HEK293 (cell line): ENCODE data around the gene CHCHD10.

Source experiments
- CTCF ChIA-PET: fragments of 350-600 bp; formaldehyde crosslinking; extraction: SDS; loops from one replicate; lab custom pipeline; 2021; ENCODE audit warnings: antibody characterized with exemption; lab: Yijun Ruan, JAX
- POLR2A ChIA-PET: fragments of 300-600 bp; formaldehyde crosslinking; extraction: SDS; loops from one replicate; lab custom pipeline; 2020; ENCODE audit warnings: antibody characterized with exemption, inconsistent platforms; lab: Yijun Ruan, JAX
- H3K27ac ChIP-seq: fragments of 200-500 bp; sonication (Bioruptor generic); 2 replicates; pipeline ENCODE4 v1.5.1; 2014; ENCODE audit warnings: low read depth, low read length, control low read depth, inconsistent platforms; ENCODE audit errors: extremely low read depth
- H3K36me3 ChIP-seq, 2 experiments: fragments of 200-500 bp in 1 of 2; sonication (Bioruptor generic) in 1 of 2; 1 replicate in 1 of 2; 2 replicates in 1 of 2; pipeline ENCODE4 v1.5.1; 2014 to 2017; ENCODE audit warnings: inconsistent platforms in 2 of 2, low read length in 2 of 2; ENCODE audit not compliant: control insufficient read depth in 2 of 2, insufficient read depth in 1 of 2
- H3K4me1 ChIP-seq: fragments of 200-500 bp; sonication (Bioruptor generic); 2 replicates; pipeline ENCODE4 v1.5.1; 2014; ENCODE audit warnings: mild to moderate bottlenecking, low read length, inconsistent platforms; ENCODE audit not compliant: control insufficient read depth, insufficient read depth
- H3K4me3 ChIP-seq: 2 replicates; pipeline ENCODE4 v1.5.1; 2011; ENCODE audit warnings: low read depth, mild to moderate bottlenecking, control low read depth, low read length, moderate library complexity
- H3K9me3 ChIP-seq: fragments of 200-500 bp; sonication (Bioruptor generic); 2 replicates; pipeline ENCODE4 v1.5.1; 2014; ENCODE audit warnings: low read depth, low read length, inconsistent platforms; ENCODE audit not compliant: control insufficient read depth, insufficient read depth
- BCL11A ChIP-seq: fragments of 450-650 bp; formaldehyde crosslinking; IDR thresholded peaks from 2 replicates; pipeline ENCODE4 v1.5.1; 2016; ENCODE audit warnings: low read depth, missing biosample characterization, missing genetic modification characterization
- BCL11B ChIP-seq: fragments of 450-650 bp; formaldehyde crosslinking; IDR thresholded peaks from 2 replicates; pipeline ENCODE4 v1.5.1; 2016; ENCODE audit warnings: low read depth, missing biosample characterization, missing genetic modification characterization
- GLI4 ChIP-seq: fragments of 450-650 bp; formaldehyde crosslinking; IDR thresholded peaks from 2 replicates; pipeline ENCODE4 v1.5.1; 2016; ENCODE audit warnings: missing biosample characterization, missing genetic modification characterization
- GLIS1 ChIP-seq: fragments of 450-650 bp; formaldehyde crosslinking; IDR thresholded peaks from 2 replicates; pipeline ENCODE4 v1.5.1; 2016; ENCODE audit warnings: missing biosample characterization, missing genetic modification characterization
- HIC1 ChIP-seq: fragments of 450-650 bp; formaldehyde crosslinking; IDR thresholded peaks from 2 replicates; pipeline ENCODE4 v1.5.1; 2016; ENCODE audit warnings: missing biosample characterization, missing genetic modification characterization
- INSM2 ChIP-seq: fragments of 450-650 bp; formaldehyde crosslinking; IDR thresholded peaks from 2 replicates; pipeline ENCODE4 v1.5.1; 2016; ENCODE audit warnings: missing biosample characterization, missing genetic modification characterization
- SP2 ChIP-seq: fragments of 450-650 bp; formaldehyde crosslinking; IDR thresholded peaks from 2 replicates; pipeline ENCODE4 v1.5.1; 2016; ENCODE audit warnings: missing biosample characterization, missing genetic modification characterization
- ZFP69B ChIP-seq: fragments of 450-650 bp; formaldehyde crosslinking; IDR thresholded peaks from 2 replicates; pipeline ENCODE4 v1.5.1; 2016; ENCODE audit warnings: missing biosample characterization, missing genetic modification characterization
- ZIC2 ChIP-seq: fragments of 450-650 bp; formaldehyde crosslinking; IDR thresholded peaks from 2 replicates; pipeline ENCODE4 v1.5.1; 2016; ENCODE audit warnings: missing biosample characterization, missing genetic modification characterization
- ZNF335 ChIP-seq: fragments of 450-650 bp; formaldehyde crosslinking; conservative IDR thresholded peaks from 2 replicates; pipeline ENCODE4 v1.5.1; 2016; ENCODE audit warnings: missing biosample characterization, missing genetic modification characterization
- ZNF350 ChIP-seq: fragments of 450-650 bp; formaldehyde crosslinking; IDR thresholded peaks from 2 replicates; pipeline ENCODE4 v1.5.0; 2017; ENCODE audit warnings: missing biosample characterization, mild to moderate bottlenecking, missing genetic modification characterization
- ZNF366 ChIP-seq: fragments of 450-650 bp; formaldehyde crosslinking; conservative IDR thresholded peaks from 2 replicates; pipeline ENCODE4 v1.5.1; 2016; ENCODE audit warnings: missing biosample characterization, missing genetic modification characterization
- ZNF585B ChIP-seq: fragments of 450-650 bp; formaldehyde crosslinking; IDR thresholded peaks from 2 replicates; pipeline ENCODE4 v1.5.1; 2016; ENCODE audit warnings: missing biosample characterization, missing genetic modification characterization
- ZNF837 ChIP-seq: fragments of 450-650 bp; formaldehyde crosslinking; IDR thresholded peaks from 2 replicates; pipeline ENCODE4 v1.5.1; 2016; ENCODE audit warnings: missing biosample characterization, missing genetic modification characterization
- ZSCAN5A ChIP-seq: fragments of 450-650 bp; formaldehyde crosslinking; IDR thresholded peaks from 2 replicates; pipeline ENCODE4 v1.5.1; 2016; ENCODE audit warnings: missing biosample characterization, missing genetic modification characterization
- ZXDB ChIP-seq: fragments of 450-650 bp; formaldehyde crosslinking; IDR thresholded peaks from 2 replicates; pipeline ENCODE4 v1.5.1; 2016; ENCODE audit warnings: missing biosample characterization, missing genetic modification characterization

CHCHD10 gene

GRCh38 chr22:23772315-23772648 lies 4.5 kb upstream of the CHCHD10 start:
- no peak overlapping the region; the same call in 1 of the 2 replicates for H3K4me3 ChIP-seq
- TF ChIP-seq ZNF585B (no peak), HIC1 (peak; percentile 60; the same call in 1 of the 2 replicates), SP2 (tag by site-specific recombination) (no peak), GLIS1 (tag by site-specific recombination) (peak; percentile 46; the same call in 1 of the 2 replicates), ZSCAN5A (tag by site-specific recombination) (no peak), BCL11A (tag by site-specific recombination) (0 out of 2 replicates have a peak, but pooled peaks have one; percentile 47), BCL11B (0 out of 2 replicates have a peak, but pooled peaks have one; percentile 75), ZIC2 (tag by site-specific recombination) (no peak), ZNF837 (no peak), ZNF335 (tag by site-specific recombination) (0 out of 2 replicates have a peak, but pooled peaks have one; percentile 21)
- no peaks in the 10 kb centered on the region for H3K9me3 ChIP-seq
- H3K36me3 ChIP-seq = no peaks in the 10 kb centered on the region
- H3K4me1 ChIP-seq = peaks cover 3% of the 10 kb centered on the region
- ChIA-PET CTCF (interaction anchor here (0.9 to 2.0 kb wide), 4 partner anchors 74 to 122 kb away, joined by 3 to 8 read pairs (median 6); partner anchors contain the start of gene MIF), POLR2A (interaction anchor here (1.0 kb wide), 1 partner anchor 74 kb away, joined by 3 read pairs; no protein-coding TSS in a partner anchor)
- H3K27ac ChIP-seq = no peak overlapping the region

GRCh38 chr22:23769321-23769965 lies 1.7 kb upstream of the CHCHD10 start:
- Histone ChIP-seq H3K27ac (no peak overlapping the region), H3K36me3 (peaks cover 0 to 16% of the 10 kb centered on the region in 2 experiments; a peak in 1 of 3 replicates), H3K4me1 (peaks cover 3% of the 10 kb centered on the region), H3K9me3 (no peaks in the 10 kb centered on the region), H3K4me3 (no peak overlapping the region)
- ChIA-PET POLR2A (interaction anchor here (0.7 to 1.7 kb wide), 3 partner anchors 19 to 88 kb away, joined by 3 to 18 read pairs (median 5); partner anchors contain the start of genes SLC2A11 and ZNF70), CTCF (interaction anchor here (0.7 to 3.6 kb wide), 4 partner anchors 14 to 80 kb away, joined by 3 to 34 read pairs (median 4); partner anchors contain the start of gene VPREB3)
- TF ChIP-seq ZIC2 (tag by site-specific recombination) (peak; percentile 50), GLIS1 (tag by site-specific recombination) (peak; percentile 95), GLI4 (tag by site-specific recombination) (no peak), ZFP69B (tag by site-specific recombination) (no peak), INSM2 (no peak), ZNF366 (no peak), ZNF350 (tag by site-specific recombination) (no peak), ZXDB (tag by site-specific recombination) (no peak)
